GM19099 (cell line): ENCODE results near the gene MTOR.

Experiments used
- POLR2A ChIP-seq: IDR thresholded peaks from 3 replicates; pipeline ENCODE4 v1.6.1; 2011; ENCODE audit warnings: low read depth; ENCODE audit not compliant: insufficient read length; ENCODE audit errors: extremely low read depth

The MTOR gene

GRCh38 chr1:11248169-11248568 lies 14.2 kb downstream of the MTOR start:
- no peak for TF ChIP-seq POLR2A

- TF ChIP-seq POLR2A = no peak
Measured at GRCh38 chr1:11245904-11246719, 16.2 kb downstream of the MTOR start.

GRCh38 chr1:11245248-11245647 lies 17.1 kb downstream of the MTOR start:
- no peak for TF ChIP-seq POLR2A

- TF ChIP-seq POLR2A = no peak
Measured at GRCh38 chr1:11238311-11238710, 24.0 kb downstream of the MTOR start.

GRCh38 chr1:11237356-11237755 lies 25.0 kb downstream of the MTOR start:
- TF ChIP-seq POLR2A = no peak

GRCh38 chr1:11233208-11233607 lies 29.1 kb downstream of the MTOR start:
- TF ChIP-seq POLR2A = no peak

- no peak for TF ChIP-seq POLR2A
Measured at GRCh38 chr1:11229203-11229602, 33.1 kb downstream of the MTOR start.

GRCh38 chr1:11227106-11228077 lies 35.0 kb downstream of the MTOR start:
- no peak for TF ChIP-seq POLR2A

GRCh38 chr1:11216074-11216473 lies 46.3 kb downstream of the MTOR start:
- no peak for TF ChIP-seq POLR2A

GRCh38 chr1:11215381-11216005 lies 46.9 kb downstream of the MTOR start:
- TF ChIP-seq POLR2A = no peak

- TF ChIP-seq POLR2A = no peak
Measured at GRCh38 chr1:11214698-11215380, 47.5 kb downstream of the MTOR start.

GRCh38 chr1:11211925-11212587 lies 50.3 kb downstream of the MTOR start:
- no peak for TF ChIP-seq POLR2A

GRCh38 chr1:11211461-11211860 lies 50.9 kb downstream of the MTOR start:
- TF ChIP-seq POLR2A = no peak
